NCI-H2171 treated with DMSO at 0.1 percent for 48 hours (cell line): ENCODE data around the gene VASN.

ENCODE experiments used
- DNase-seq: peaks from one replicate; lab custom pipeline; 2025; lab: John Stamatoyannopoulos, UW

VASN gene

GRCh38 chr16:4426021-4426684 lies 54.5 kb downstream of the VASN start:
- peak; percentile 57 for DNase-seq

GRCh38 chr16:4426722-4427372 lies 55.2 kb downstream of the VASN start:
- no peak for DNase-seq

- DNase-seq, result no peak
Measured at GRCh38 chr16:4428500-4428899, 56.9 kb downstream of the VASN start.

- no peak for DNase-seq
Measured at GRCh38 chr16:4431023-4431422, 59.4 kb downstream of the VASN start.
